WTC11 (cell line): Measurements from ENCODE around the gene BORCS6. TPM values are rescaled to one million over a fixed set of nuclear protein-coding genes. Genes with fewer than 3 reads are reported as not detected.

Experiments used
- ATAC-seq: fragments of 200-7000 bp; cut with Tn5 transposase; 2 replicates; pipeline ENCODE4 v1.10.0; 2021; ENCODE audit warnings: mild to moderate bottlenecking, moderate library complexity
- CTCF ChIA-PET: fragments of 300-600 bp; sonication (Branson Sonifier 250); formaldehyde crosslinking; loops from one replicate; lab custom pipeline; 2021; ENCODE audit warnings: antibody characterized with exemption; lab: Charles Lee
- POLR2A ChIA-PET: fragments of 350-600 bp; sonication (Branson Sonifier 250); formaldehyde crosslinking; loops from one replicate; lab custom pipeline; 2021; ENCODE audit warnings: antibody characterized with exemption; lab: Charles Lee
- DNase-seq: peaks from one replicate; pipeline ENCODE4 v3.0.0; 2021; ENCODE audit warnings: low spot score
- H3K27ac Mint-ChIP-seq: 2 replicates; pipeline ENCODE4 v1.8.0; 2021; ENCODE audit warnings: mixed read lengths
- H3K27me3 Mint-ChIP-seq: 2 replicates; pipeline ENCODE4 v1.8.0; 2021; ENCODE audit warnings: low read depth, mild to moderate bottlenecking, moderate library complexity, mixed read lengths
- H3K36me3 Mint-ChIP-seq: 2 replicates; pipeline ENCODE4 v1.8.0; 2021; ENCODE audit warnings: mixed read lengths
- H3K4me1 Mint-ChIP-seq: 2 replicates; pipeline ENCODE4 v1.8.0; 2022; ENCODE audit warnings: mixed read lengths
- H3K4me3 Mint-ChIP-seq: 2 replicates; pipeline ENCODE4 v1.8.0; 2021; ENCODE audit warnings: mild to moderate bottlenecking, moderate library complexity, mixed read lengths
- H3K9me3 Mint-ChIP-seq: 2 replicates; pipeline ENCODE4 v1.8.0; 2021; ENCODE audit warnings: mixed read lengths
- ATF1 ChIP-seq: sonication (generic); formaldehyde crosslinking; IDR thresholded peaks from 2 replicates; pipeline ENCODE4 v1.8.1; 2023; ENCODE audit warnings: mild to moderate bottlenecking, moderate library complexity, missing genetic modification reagents
- CREB1 ChIP-seq: sonication (generic); formaldehyde crosslinking; IDR thresholded peaks from 2 replicates; pipeline ENCODE4 v1.8.0; 2023; ENCODE audit warnings: mild to moderate bottlenecking, missing genetic modification reagents
- EMX1 ChIP-seq: fragments of 250-450 bp; sonication (Bioruptor Pico); IDR thresholded peaks from 2 replicates; pipeline ENCODE4 v1.8.0; 2021; ENCODE audit warnings: mild to moderate bottlenecking
- ERG ChIP-seq: fragments of 250-450 bp; sonication (Bioruptor Pico); IDR thresholded peaks from 2 replicates; pipeline ENCODE4 v1.8.0; 2021; ENCODE audit warnings: mild to moderate bottlenecking
- FOXP4 ChIP-seq: sonication (generic); formaldehyde crosslinking; IDR thresholded peaks from 2 replicates; pipeline ENCODE4 v1.8.0; 2022; ENCODE audit warnings: mild to moderate bottlenecking, missing genetic modification reagents
- GABPB1 ChIP-seq: sonication (generic); formaldehyde crosslinking; IDR thresholded peaks from 2 replicates; pipeline ENCODE4 v1.8.1; 2023; ENCODE audit warnings: mild to moderate bottlenecking, missing genetic modification reagents
- HMGA2 ChIP-seq: fragments of 250-450 bp; sonication (Bioruptor Pico); IDR thresholded peaks from 2 replicates; pipeline ENCODE4 v1.4.0; 2021; ENCODE audit warnings: mild to moderate bottlenecking, moderate library complexity
- IRF1 ChIP-seq: sonication (generic); formaldehyde crosslinking; IDR thresholded peaks from 2 replicates; pipeline ENCODE4 v1.8.0; 2023; ENCODE audit warnings: missing genetic modification reagents
- JAZF1 ChIP-seq: fragments of 250-450 bp; sonication (Bioruptor Pico); IDR thresholded peaks from 2 replicates; pipeline ENCODE4 v1.9.0; 2021; ENCODE audit warnings: moderate library complexity, mild to moderate bottlenecking, inconsistent platforms
- JUN ChIP-seq: sonication (generic); formaldehyde crosslinking; IDR thresholded peaks from 2 replicates; pipeline ENCODE4 v1.8.0; 2023; ENCODE audit warnings: mild to moderate bottlenecking, missing genetic modification reagents
- MXD4 ChIP-seq: fragments of 250-450 bp; sonication (Bioruptor Pico); IDR thresholded peaks from 2 replicates; pipeline ENCODE4 v1.8.0; 2021; ENCODE audit warnings: mild to moderate bottlenecking, moderate library complexity, borderline replicate concordance
- NR2C2 ChIP-seq: sonication (generic); formaldehyde crosslinking; IDR thresholded peaks from 2 replicates; pipeline ENCODE4 v1.8.0; 2022; ENCODE audit warnings: mild to moderate bottlenecking, missing genetic modification reagents
- PREB ChIP-seq: sonication (generic); formaldehyde crosslinking; IDR thresholded peaks from 2 replicates; pipeline ENCODE4 v1.8.1; 2022; ENCODE audit warnings: mild to moderate bottlenecking, missing genetic modification reagents, moderate library complexity, borderline replicate concordance
- RELA ChIP-seq: sonication (generic); formaldehyde crosslinking; IDR thresholded peaks from 2 replicates; pipeline ENCODE4 v1.8.1; 2022; ENCODE audit warnings: missing genetic modification reagents, mild to moderate bottlenecking, borderline replicate concordance
- SMAD3 ChIP-seq: sonication (generic); formaldehyde crosslinking; IDR thresholded peaks from 2 replicates; pipeline ENCODE4 v1.8.0; 2022; ENCODE audit warnings: missing genetic modification reagents, mild to moderate bottlenecking, borderline replicate concordance
- TCF7 ChIP-seq: sonication (generic); formaldehyde crosslinking; IDR thresholded peaks from 2 replicates; pipeline ENCODE4 v1.8.0; 2022; ENCODE audit warnings: mild to moderate bottlenecking, low read depth, missing genetic modification reagents, moderate library complexity
- USF2 ChIP-seq: sonication (generic); formaldehyde crosslinking; IDR thresholded peaks from 2 replicates; pipeline ENCODE4 v1.8.1; 2023; ENCODE audit warnings: mild to moderate bottlenecking, missing genetic modification reagents, moderate library complexity
- ZMAT4 ChIP-seq: fragments of 250-450 bp; sonication (Bioruptor Pico); IDR thresholded peaks from 2 replicates; pipeline ENCODE4 v1.9.0; 2021; ENCODE audit warnings: mild to moderate bottlenecking
- ZNF423 ChIP-seq: fragments of 250-450 bp; sonication (Bioruptor Pico); IDR thresholded peaks from 2 replicates; pipeline ENCODE4 v2.1.2; 2022; ENCODE audit warnings: mild to moderate bottlenecking, moderate library complexity
- ZNF425 ChIP-seq: fragments of 250-450 bp; sonication (Bioruptor Pico); conservative IDR thresholded peaks from 2 replicates; pipeline ENCODE4 v1.9.0; 2021; ENCODE audit warnings: mild to moderate bottlenecking
- total RNA-seq: library from RNA; stranded (reverse); gene quantifications from 3 replicates; pipeline ENCODE4 v1.2.3, GENCODE V29; 2021

The BORCS6 gene
- total RNA-seq, 1 experiment from 2014 or later = 5.6 TPM

GRCh38 chr17:8164815-8165131, 25.2 kb downstream of the BORCS6 start (continued):
- TF ChIP-seq ZNF425 (CRISPR knock-in tag) = no peak
- TF ChIP-seq JUN = no peak
- TF ChIP-seq HMGA2 = no peak
- TF ChIP-seq, all 79 proteins: peak for 0

- no peaks in the 10 kb centered on the region for H3K9me3 Mint-ChIP-seq
- TF ChIP-seq NR2C2 (CRISPR knock-in tag) (no peak), GABPB1 (CRISPR knock-in tag) (no peak), PREB (CRISPR knock-in tag) (no peak), JAZF1 (CRISPR knock-in tag) (no peak), USF2 (CRISPR knock-in tag) (no peak), FOXP4 (CRISPR knock-in tag) (no peak), ZNF425 (CRISPR knock-in tag) (no peak), SMAD3 (CRISPR knock-in tag) (no peak), ZNF423 (CRISPR knock-in tag) (no peak), MXD4 (CRISPR knock-in tag) (no peak), ATF1 (CRISPR knock-in tag) (no peak), CREB1 (no peak), ERG (CRISPR knock-in tag) (no peak), RELA (no peak), TCF7 (no peak), ZMAT4 (CRISPR knock-in tag) (no peak), EMX1 (CRISPR knock-in tag) (no peak), IRF1 (no peak)
- peaks cover 8% of the 10 kb centered on the region for H3K36me3 Mint-ChIP-seq
- H3K4me1 Mint-ChIP-seq = peaks cover 44% of the 10 kb centered on the region
- CTCF ChIA-PET = interaction anchor here (0.6 to 1.5 kb wide), 13 partner anchors 9 to 621 kb away, joined by 3 to 10 read pairs (median 4); partner anchors contain the start of gene TMEM107
- H3K27ac Mint-ChIP-seq = peak overlapping the region; percentile 100
- DNase-seq (no peak), ATAC-seq (peak; percentile 6)
- H3K27me3 Mint-ChIP-seq = no peaks in the 10 kb centered on the region
- POLR2A ChIA-PET = interaction anchor here (1.0 to 2.1 kb wide), 7 partner anchors 9 to 46 kb away, joined by 3 to 39 read pairs (median 4); partner anchors contain the start of genes AURKB and PER1
- peak overlapping the region; percentile 89 for H3K4me3 Mint-ChIP-seq
These were observed 25.8 kb downstream of the BORCS6 start for GRCh38 chr17:8163978-8164814.
